Measurements from ENCODE around the gene GALNS. TPM values are rescaled to one million over a fixed set of nuclear protein-coding genes. Genes with fewer than 3 reads are reported as not detected.

The GALNS gene
- total and polyA plus RNA-seq, 9 donors = 14.0 to 40.4 (median 21.6) TPM

DNA sequence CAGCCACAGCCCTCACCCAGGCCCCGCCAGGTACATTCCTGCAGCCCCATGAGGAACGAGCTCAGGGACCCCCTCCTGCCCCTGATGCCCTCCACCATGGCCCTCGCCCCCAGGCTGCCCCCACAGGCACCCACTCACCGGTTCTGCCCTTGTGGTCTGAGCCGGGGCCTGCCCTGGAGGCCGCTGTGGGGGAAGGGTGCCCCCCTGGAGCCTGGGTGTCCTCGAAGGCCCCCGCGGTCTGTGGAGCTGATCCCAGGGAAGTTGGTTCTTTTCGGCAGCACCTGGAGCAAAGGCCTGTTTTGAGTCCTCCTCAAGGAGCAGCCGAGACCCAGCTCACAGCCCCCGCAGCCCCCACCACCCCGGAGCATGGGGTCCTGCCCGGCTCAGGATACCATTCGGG lies 7.4 kb upstream of the GALNS start:
- intact Hi-C loops (cut with DNase I) = loop anchor here in 1 of 4 donors (10.0 kb wide), 1 partner anchor 119 kb away; no protein-coding TSS in a partner anchor
- Histone ChIP-seq H3K36me3 (no peaks in the 10 kb centered on the region), H3K4me3 (no peak overlapping the region), H3K27me3 (no peaks in the 10 kb centered on the region), H3K4me1 (ENCODE audit: insufficient read depth) (no peaks in the 10 kb centered on the region), H3K9me3 (no peaks in the 10 kb centered on the region), H3K27ac (no peak overlapping the region)
- WGBS, 3 donors = 54 to 74% (median 67%) methylated on average over 12 to 15 of the region's 15 CpGs
- no peak for TF ChIP-seq EP300 (IDR thresholded peaks at IDR 0.05)
- TF ChIP-seq CTCF (IDR thresholded peaks at IDR 0.05) = no peak
- no peak for TF ChIP-seq POLR2A (IDR thresholded peaks at IDR 0.05)
- DNase-seq = no peak

- H3K9me3 ChIP-seq = no peaks in the 10 kb centered on the region
- intact Hi-C loops (cut with DNase I) = loop anchor here in 1 of 4 donors (10.0 kb wide), 1 partner anchor 119 kb away; no protein-coding TSS in a partner anchor
- no peak for DNase-seq
- no peaks in the 10 kb centered on the region for H3K36me3 ChIP-seq
- no peak overlapping the region for H3K27ac ChIP-seq
- TF ChIP-seq POLR2A (IDR thresholded peaks at IDR 0.05) = no peak
- WGBS, 3 donors = 64 to 82% (median 78%) methylated on average over 13 of the region's 13 CpGs
- H3K27me3 ChIP-seq = no peaks in the 10 kb centered on the region
- H3K4me1 ChIP-seq (ENCODE audit: insufficient read depth) = no peaks in the 10 kb centered on the region
- H3K4me3 ChIP-seq = no peak overlapping the region
These were observed 6.7 kb upstream of the GALNS start for GRCh38 chr16:88863426-88863825.

DNA sequence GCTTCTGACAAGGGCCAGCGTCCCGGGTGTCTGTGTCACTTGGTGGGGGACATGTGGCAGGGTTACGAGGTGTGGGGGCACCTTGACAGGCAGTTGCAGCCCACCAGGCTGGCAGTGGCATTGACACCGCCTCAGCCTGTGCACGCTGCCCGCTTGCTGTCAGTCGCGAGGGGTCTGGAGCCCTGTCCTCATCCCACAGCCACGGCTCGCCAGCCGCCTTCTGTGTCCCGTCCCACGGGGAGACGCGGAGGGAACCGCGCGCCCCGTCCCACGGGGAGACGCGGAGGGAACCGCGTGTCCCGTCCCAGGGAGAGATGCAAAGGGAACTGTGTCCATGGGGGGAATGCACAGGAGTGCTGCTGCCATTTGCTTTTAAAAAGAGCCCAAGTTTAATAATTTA lies 6.2 kb upstream of the GALNS start:
- Histone ChIP-seq H3K4me1 (ENCODE audit: insufficient read depth) (peaks cover under 1% of the 10 kb centered on the region), H3K9me3 (no peaks in the 10 kb centered on the region), H3K36me3 (no peaks in the 10 kb centered on the region), H3K27ac (no peak overlapping the region), H3K4me3 (no peak overlapping the region), H3K27me3 (no peaks in the 10 kb centered on the region)
- 87 to 93% (median 89%) methylated on average over 25 of the region's 25 CpGs for WGBS, 3 donors
- no peak for DNase-seq
- TF ChIP-seq CTCF (IDR thresholded peaks at IDR 0.05) = no peak
- no peak for TF ChIP-seq POLR2A (IDR thresholded peaks at IDR 0.05)
- intact Hi-C loops (cut with DNase I) = loop anchor here in 1 of 4 donors (10.0 kb wide), 1 partner anchor 118 kb away; no protein-coding TSS in a partner anchor

GRCh38 chr16:88861359-88861758 lies 4.6 kb upstream of the GALNS start:
- TF ChIP-seq CTCF (IDR thresholded peaks at IDR 0.05) (no peak), POLR2A (IDR thresholded peaks at IDR 0.05) (no peak), EP300 (IDR thresholded peaks at IDR 0.05) (no peak)
- no peak for DNase-seq
- Histone ChIP-seq H3K4me1 (ENCODE audit: insufficient read depth) (peaks cover 4% of the 10 kb centered on the region), H3K36me3 (no peaks in the 10 kb centered on the region), H3K27ac (no peak overlapping the region), H3K4me3 (no peak overlapping the region), H3K9me3 (no peaks in the 10 kb centered on the region), H3K27me3 (no peaks in the 10 kb centered on the region)
- WGBS, 3 donors = 85 to 90% (median 90%) methylated on average over 18 to 19 of the region's 19 CpGs
- intact Hi-C loops (cut with DNase I) = loop anchor here in 1 of 4 donors (10.0 kb wide), 1 partner anchor 117 kb away; no protein-coding TSS in a partner anchor

DNA sequence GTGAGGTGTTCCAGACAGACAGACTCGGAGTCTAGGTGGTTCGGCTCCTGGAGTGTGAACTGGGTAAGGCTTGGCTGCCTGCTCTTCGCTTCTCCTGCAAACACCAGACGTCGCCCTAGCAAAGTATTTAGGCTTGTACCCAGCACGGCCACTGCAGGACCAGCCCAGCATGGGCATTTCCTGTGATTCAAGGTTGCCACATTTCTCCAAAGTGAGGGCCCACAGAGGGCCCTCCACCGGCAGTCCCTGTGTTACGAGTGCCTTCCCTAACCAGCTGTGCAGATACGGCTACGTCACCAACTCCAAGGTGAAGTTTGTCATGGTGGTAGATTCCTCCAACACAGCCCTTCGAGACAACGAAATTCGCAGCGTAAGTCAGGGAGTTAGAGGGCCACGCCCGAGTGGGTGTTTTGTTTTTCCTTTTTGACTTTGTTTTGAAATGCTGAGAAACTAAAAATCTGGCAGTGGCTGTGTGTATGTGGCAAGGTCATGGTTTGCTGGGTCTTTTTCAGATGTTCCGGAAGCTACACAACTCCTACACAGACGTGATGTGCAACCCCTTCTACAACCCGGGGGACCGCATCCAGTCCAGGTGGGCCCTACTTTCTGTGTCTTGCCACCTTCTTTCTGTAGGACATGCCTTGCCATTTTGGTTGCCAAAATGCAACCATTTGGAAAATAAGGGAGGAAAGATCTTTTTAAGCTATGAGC lies 2.8 kb upstream of the GALNS start:
- WGBS, 3 donors = 63 to 71% (median 67%) methylated on average over 20 of the region's 20 CpGs
- Histone ChIP-seq H3K36me3 (no peaks in the 10 kb centered on the region), H3K4me3 (no peak overlapping the region), H3K9me3 (no peaks in the 10 kb centered on the region), H3K4me1 (ENCODE audit: insufficient read depth) (peaks cover 5% of the 10 kb centered on the region), H3K27ac (no peak overlapping the region), H3K27me3 (no peaks in the 10 kb centered on the region)
- intact Hi-C loops (cut with DNase I) = loop anchor here in 3 of 4 donors (5.0 to 10.0 kb wide), 3 partner anchors 42 to 115 kb away; partner anchors contain the start of gene APRT (in 1 of the 3)
- TF ChIP-seq EP300 (IDR thresholded peaks at IDR 0.05) (no peak), CTCF (IDR thresholded peaks at IDR 0.05) (no peak), POLR2A (IDR thresholded peaks at IDR 0.05) (no peak)
- no peak for DNase-seq
